Astrocyte of the cerebellum (primary cell): ENCODE data around the gene RHOU.

ENCODE experiments used
- DNase-seq: peaks from one replicate; pipeline ENCODE4 v3.0.0-alpha.2; 2011; ENCODE audit warnings: low read depth
- H3K4me3 ChIP-seq: 2 replicates; pipeline ENCODE4 v1.5.1; 2011; ENCODE audit warnings: mild to moderate bottlenecking, low read depth, low read length, moderate library complexity
- in situ Hi-C: cut with HindIII; loops from 2 replicates; pipeline ENCODE4 v1.10.0; 2017; ENCODE audit warnings: low sequenced_read_pairs
- TF ChIP-seq, protein P1 (sequence below): IDR thresholded peaks from 2 replicates; pipeline ENCODE4 v1.5.1; 2012; ENCODE audit warnings: low read length, low read depth, moderate library complexity, mild to moderate bottlenecking; ENCODE audit errors: missing control alignments

The RHOU gene

DNA sequence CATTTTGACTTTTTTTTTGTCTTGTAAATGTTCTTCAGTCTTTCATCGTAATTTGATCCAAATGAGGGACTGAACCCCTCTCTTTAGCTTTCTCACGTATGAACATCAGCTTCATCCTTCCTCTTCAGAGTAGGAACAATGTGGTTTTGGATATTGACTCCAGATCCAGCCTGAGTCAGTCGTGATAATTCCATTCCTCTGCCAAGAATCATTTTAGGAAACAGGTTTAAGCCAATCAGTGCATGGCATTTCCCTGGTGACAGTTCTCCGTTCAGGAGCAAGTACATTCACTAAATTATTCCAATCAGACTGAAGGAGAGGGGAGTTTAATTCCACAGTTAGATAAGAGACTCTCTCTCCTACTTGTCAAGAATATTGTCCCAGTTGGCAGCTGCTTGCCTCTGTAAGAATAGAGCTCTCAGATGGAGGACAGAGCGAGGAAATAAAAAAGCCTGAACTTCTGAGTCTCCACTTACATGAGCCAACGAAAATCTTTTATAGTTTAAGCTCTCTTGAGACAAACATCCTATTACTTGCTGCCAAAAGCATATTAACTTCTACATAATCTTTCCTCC, 18.6 kb downstream of the RHOU start:
- no peak for DNase-seq
- no peak overlapping the region for H3K4me3 ChIP-seq
- in situ Hi-C loops, result no loop called here
- TF ChIP-seq, protein P1, sequence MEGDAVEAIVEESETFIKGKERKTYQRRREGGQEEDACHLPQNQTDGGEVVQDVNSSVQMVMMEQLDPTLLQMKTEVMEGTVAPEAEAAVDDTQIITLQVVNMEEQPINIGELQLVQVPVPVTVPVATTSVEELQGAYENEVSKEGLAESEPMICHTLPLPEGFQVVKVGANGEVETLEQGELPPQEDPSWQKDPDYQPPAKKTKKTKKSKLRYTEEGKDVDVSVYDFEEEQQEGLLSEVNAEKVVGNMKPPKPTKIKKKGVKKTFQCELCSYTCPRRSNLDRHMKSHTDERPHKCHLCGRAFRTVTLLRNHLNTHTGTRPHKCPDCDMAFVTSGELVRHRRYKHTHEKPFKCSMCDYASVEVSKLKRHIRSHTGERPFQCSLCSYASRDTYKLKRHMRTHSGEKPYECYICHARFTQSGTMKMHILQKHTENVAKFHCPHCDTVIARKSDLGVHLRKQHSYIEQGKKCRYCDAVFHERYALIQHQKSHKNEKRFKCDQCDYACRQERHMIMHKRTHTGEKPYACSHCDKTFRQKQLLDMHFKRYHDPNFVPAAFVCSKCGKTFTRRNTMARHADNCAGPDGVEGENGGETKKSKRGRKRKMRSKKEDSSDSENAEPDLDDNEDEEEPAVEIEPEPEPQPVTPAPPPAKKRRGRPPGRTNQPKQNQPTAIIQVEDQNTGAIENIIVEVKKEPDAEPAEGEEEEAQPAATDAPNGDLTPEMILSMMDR, result no peak

GRCh38 chr1:228754646-228755268, 19.5 kb downstream of the RHOU start:
- no peak overlapping the region for H3K4me3 ChIP-seq
- in situ Hi-C loops, result no loop called here
- DNase-seq, result no peak
- TF ChIP-seq, protein P1, result no peak

DNA sequence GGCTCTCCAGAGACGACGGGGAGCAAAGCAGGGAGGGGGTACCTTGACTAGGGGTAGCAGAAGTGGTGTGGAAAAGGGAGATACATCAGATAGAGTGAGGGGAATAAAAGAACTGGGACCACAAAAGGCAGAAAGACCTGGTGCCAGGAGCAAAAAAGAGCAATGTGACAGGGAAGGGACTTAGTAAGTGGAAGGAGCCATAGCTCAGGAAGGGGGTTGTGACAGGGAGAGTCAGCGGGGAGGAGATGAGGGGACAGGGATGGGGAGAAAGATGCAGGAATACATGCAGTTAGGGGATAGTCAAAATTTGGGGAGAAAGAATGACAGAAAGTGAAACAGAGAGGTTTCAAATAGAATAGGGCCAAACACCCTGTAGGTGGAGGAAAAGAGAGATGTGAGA, 20.5 kb downstream of the RHOU start:
- in situ Hi-C loops, result no loop called here
- TF ChIP-seq, protein P1, result no peak
- no peak overlapping the region for H3K4me3 ChIP-seq
- DNase-seq, result no peak

DNA sequence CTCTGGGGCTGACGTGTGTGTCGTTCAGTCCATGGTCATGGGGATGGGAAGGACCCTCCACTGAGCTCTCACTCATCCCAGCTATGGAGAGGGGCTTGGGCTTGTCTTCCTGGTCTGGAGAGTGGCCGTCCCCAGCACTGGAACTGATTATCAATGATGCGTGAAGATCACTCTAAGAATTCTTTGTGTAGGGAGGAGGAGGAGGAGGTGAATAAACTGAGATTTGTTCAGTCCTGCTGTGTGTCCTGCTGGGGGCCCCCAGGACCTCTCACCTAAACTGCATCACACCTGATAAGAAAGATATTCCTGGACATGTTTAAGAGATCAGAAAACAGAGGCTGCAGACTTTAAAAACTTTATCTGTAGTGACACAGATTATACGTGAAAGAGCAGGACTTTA, 21.2 kb downstream of the RHOU start:
- DNase-seq, result no peak
- in situ Hi-C loops, result no loop called here
- H3K4me3 ChIP-seq, result no peak overlapping the region
- TF ChIP-seq, protein P1, result no peak

DNA sequence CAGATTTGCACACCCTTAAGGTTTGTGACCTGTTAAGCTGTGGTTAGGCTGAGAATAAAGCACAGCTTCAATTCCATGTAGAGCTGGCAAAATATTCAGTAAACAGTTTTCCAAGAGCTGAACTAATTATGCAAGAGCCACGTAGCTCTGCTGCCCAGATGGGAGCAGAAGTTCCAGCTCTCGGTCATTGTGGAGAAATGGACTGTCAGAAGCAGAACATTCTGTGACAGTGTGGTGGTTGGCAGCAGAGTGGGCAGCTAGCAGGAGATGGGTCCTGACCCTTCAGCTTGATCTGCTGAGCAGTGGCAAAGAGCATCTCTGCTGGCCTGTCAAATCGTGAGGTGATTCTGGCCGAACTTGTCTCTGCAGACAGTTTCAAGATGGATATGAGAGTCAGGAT, 23.2 kb downstream of the RHOU start:
- no peak overlapping the region for H3K4me3 ChIP-seq
- no peak for DNase-seq
- TF ChIP-seq, protein P1, result no peak
- in situ Hi-C loops, result no loop called here

DNA sequence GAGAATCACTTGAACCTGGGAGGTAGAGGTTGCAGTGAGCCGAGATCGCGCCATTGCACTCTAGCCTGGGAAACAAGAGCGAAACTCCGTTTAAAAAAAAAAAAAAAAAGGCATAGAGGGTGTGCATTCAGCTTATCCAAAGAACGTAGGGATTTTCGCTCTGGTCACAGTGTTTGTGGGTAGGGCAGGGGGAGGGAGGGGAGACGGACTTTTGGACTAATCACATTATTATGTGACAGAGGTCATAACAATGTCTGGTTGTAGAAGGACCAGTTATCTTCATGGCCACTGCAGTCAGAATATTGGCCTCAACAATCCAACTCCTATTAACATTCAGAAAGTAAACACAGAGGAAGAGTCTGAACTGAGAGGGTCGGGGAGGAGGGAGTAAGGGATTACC, 25.7 kb downstream of the RHOU start:
- DNase-seq, result no peak
- H3K4me3 ChIP-seq, result no peak overlapping the region
- in situ Hi-C loops, result no loop called here
- TF ChIP-seq, protein P1, result no peak

GRCh38 chr1:228763561-228763960, 28.3 kb downstream of the RHOU start:
- in situ Hi-C loops, result no loop called here
- TF ChIP-seq, protein P1, result no peak
- DNase-seq, result no peak
- no peak overlapping the region for H3K4me3 ChIP-seq
